Measurements from ENCODE around the gene SFSWAP. TPM values are rescaled to one million over a fixed set of nuclear protein-coding genes. Genes with fewer than 3 reads are reported as not detected.

The SFSWAP gene
- total and polyA plus RNA-seq, 2 of the 13 experiments (the other 11 are each of a cell fraction or from before 2014, with no cell fraction given) = 17.1 to 27.7 TPM

- TF ChIP-seq CEBPB (IDR thresholded peaks at IDR 0.05; ENCODE audit: borderline replicate concordance, low read depth, low read length) (peak; percentile 50; the same call in 1 of the 2 replicates), ONECUT2 (CRISPR knock-in tag; IDR thresholded peaks at IDR 0.05) (no peak), PHF8 (CRISPR knock-in tag; IDR thresholded peaks at IDR 0.05) (no peak), HNF4A (CRISPR knock-in tag; IDR thresholded peaks at IDR 0.05) (peak; percentile 21; the same call in 1 of the 2 replicates), ZNF331 (CRISPR knock-in tag; IDR thresholded peaks at IDR 0.05) (no peak), DR1 (CRISPR knock-in tag; IDR thresholded peaks at IDR 0.05) (no peak), CBX5 (CRISPR knock-in tag; IDR thresholded peaks at IDR 0.05; ENCODE audit: borderline replicate concordance) (no peak), SNAPC5 (CRISPR knock-in tag; IDR thresholded peaks at IDR 0.05; ENCODE audit: borderline replicate concordance) (no peak), RNF2 (conservative IDR thresholded peaks at IDR 0.05; ENCODE audit: low read depth) (no peak), PTBP1 (IDR thresholded peaks at IDR 0.05; ENCODE audit: low read depth, low read length, poor library complexity, severe bottlenecking) (no peak), SNAI1 (CRISPR knock-in tag; IDR thresholded peaks at IDR 0.05; ENCODE audit: borderline replicate concordance) (no peak), ZFY (CRISPR knock-in tag; IDR thresholded peaks at IDR 0.05) (no peak), SSRP1 (CRISPR knock-in tag; IDR thresholded peaks at IDR 0.05) (no peak), PITX1 (CRISPR knock-in tag; IDR thresholded peaks at IDR 0.05) (peak; percentile 41; the same call in 1 of the 2 replicates), ESRRA (CRISPR knock-in tag; IDR thresholded peaks at IDR 0.05; ENCODE audit: low read depth) (no peak)
- TF ChIP-seq, protein P1, sequence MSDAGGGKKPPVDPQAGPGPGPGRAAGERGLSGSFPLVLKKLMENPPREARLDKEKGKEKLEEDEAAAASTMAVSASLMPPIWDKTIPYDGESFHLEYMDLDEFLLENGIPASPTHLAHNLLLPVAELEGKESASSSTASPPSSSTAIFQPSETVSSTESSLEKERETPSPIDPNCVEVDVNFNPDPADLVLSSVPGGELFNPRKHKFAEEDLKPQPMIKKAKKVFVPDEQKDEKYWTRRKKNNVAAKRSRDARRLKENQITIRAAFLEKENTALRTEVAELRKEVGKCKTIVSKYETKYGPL (CRISPR knock-in tag; IDR thresholded peaks at IDR 0.05) = no peak
- TF ChIP-seq, protein P2, sequence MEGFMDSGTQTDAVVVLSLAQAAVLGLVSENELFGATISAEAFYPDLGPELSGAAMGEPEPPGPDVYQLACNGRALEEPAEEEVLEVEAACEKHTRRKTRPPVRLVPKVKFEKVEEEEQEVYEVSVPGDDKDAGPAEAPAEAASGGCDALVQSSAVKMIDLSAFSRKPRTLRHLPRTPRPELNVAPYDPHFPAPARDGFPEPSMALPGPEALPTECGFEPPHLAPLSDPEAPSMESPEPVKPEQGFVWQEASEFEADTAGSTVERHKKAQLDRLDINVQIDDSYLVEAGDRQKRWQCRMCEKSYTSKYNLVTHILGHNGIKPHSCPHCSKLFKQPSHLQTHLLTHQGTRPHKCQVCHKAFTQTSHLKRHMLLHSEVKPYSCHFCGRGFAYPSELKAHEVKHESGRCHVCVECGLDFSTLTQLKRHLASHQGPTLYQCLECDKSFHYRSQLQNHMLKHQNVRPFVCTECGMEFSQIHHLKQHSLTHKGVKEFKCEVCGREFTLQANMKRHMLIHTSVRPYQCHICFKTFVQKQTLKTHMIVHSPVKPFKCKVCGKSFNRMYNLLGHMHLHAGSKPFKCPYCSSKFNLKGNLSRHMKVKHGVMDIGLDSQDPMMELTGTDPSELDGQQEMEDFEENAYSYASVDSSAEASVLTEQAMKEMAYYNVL (CRISPR knock-in tag; IDR thresholded peaks at IDR 0.05; ENCODE audit: borderline replicate concordance) = no peak
- TF ChIP-seq, protein P3, sequence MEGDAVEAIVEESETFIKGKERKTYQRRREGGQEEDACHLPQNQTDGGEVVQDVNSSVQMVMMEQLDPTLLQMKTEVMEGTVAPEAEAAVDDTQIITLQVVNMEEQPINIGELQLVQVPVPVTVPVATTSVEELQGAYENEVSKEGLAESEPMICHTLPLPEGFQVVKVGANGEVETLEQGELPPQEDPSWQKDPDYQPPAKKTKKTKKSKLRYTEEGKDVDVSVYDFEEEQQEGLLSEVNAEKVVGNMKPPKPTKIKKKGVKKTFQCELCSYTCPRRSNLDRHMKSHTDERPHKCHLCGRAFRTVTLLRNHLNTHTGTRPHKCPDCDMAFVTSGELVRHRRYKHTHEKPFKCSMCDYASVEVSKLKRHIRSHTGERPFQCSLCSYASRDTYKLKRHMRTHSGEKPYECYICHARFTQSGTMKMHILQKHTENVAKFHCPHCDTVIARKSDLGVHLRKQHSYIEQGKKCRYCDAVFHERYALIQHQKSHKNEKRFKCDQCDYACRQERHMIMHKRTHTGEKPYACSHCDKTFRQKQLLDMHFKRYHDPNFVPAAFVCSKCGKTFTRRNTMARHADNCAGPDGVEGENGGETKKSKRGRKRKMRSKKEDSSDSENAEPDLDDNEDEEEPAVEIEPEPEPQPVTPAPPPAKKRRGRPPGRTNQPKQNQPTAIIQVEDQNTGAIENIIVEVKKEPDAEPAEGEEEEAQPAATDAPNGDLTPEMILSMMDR (CRISPR knock-in tag; IDR thresholded peaks at IDR 0.05) = peak; percentile 41
These were observed 108.1 kb downstream of the SFSWAP start (continued) for GRCh38 chr12:131818821-131819585.
